ENCODE data around the gene NFATC3. TPM values are rescaled to one million over a fixed set of nuclear protein-coding genes. Genes with fewer than 3 reads are reported as not detected.

NFATC3 gene
- total RNA-seq, 1 experiment from 2014 or later = 43.9 TPM

- H3K27me3 Mint-ChIP-seq (ENCODE audit: insufficient read depth, unreplicated experiment) = no peaks in the 10 kb centered on the region
- ChIA-PET POLR2A (no interaction called here), CTCF (no interaction called here)
- H3K4me3 Mint-ChIP-seq (ENCODE audit: unreplicated experiment) = no peak overlapping the region
- H3K4me1 ChIP-seq = peaks cover 22% of the 10 kb centered on the region
- H3K4me1 Mint-ChIP-seq (ENCODE audit: low read depth, unreplicated experiment) = peaks cover 10% of the 10 kb centered on the region
- H3K4me3 ChIP-seq (ENCODE audit: low read depth, low read length) = no peak overlapping the region
- no peaks in the 10 kb centered on the region for H3K27me3 ChIP-seq (replicated peaks; ENCODE audit: control insufficient read depth, insufficient read depth, low read length)
- H3K9me3 Mint-ChIP-seq (ENCODE audit: unreplicated experiment) = no peaks in the 10 kb centered on the region
- TF ChIP-seq CTCF (IDR thresholded peaks at IDR 0.05; ENCODE audit: insufficient read depth in 1 of 2, low read depth in 1 of 2, low read length in 1 of 2, severe bottlenecking in 1 of 2, unreplicated experiment in 1 of 2) = no peak
- H3K9me3 ChIP-seq = no peaks in the 10 kb centered on the region
- intact Hi-C loops (cut with micrococcal nuclease; ENCODE audit: unreplicated experiment) = no loop called here
- DNase-seq = no peak
- peaks cover 26% of the 10 kb centered on the region for H3K36me3 Mint-ChIP-seq (ENCODE audit: insufficient read depth, unreplicated experiment)
- H3K36me3 ChIP-seq (ENCODE audit: control insufficient read depth, insufficient read depth, low read length) = peaks cover 8% of the 10 kb centered on the region
- BruUV-seq (replicated peaks) = no TSS peak
- no peak overlapping the region for H3K27ac Mint-ChIP-seq (ENCODE audit: unreplicated experiment)
Observed at GRCh38 chr16:68076560-68076959, 8.6 kb upstream of the NFATC3 start.

GRCh38 chr16:68077866-68078700 is 7.1 kb upstream of the NFATC3 start:
- ChIA-PET POLR2A (no interaction called here), CTCF (no interaction called here)
- no peak overlapping the region for H3K4me3 Mint-ChIP-seq (ENCODE audit: unreplicated experiment)
- DNase-seq = no peak
- no peak overlapping the region for H3K27ac Mint-ChIP-seq (ENCODE audit: unreplicated experiment)
- peaks cover 10% of the 10 kb centered on the region for H3K4me1 Mint-ChIP-seq (ENCODE audit: low read depth, unreplicated experiment)
- peaks cover 34% of the 10 kb centered on the region for H3K36me3 Mint-ChIP-seq (ENCODE audit: insufficient read depth, unreplicated experiment)
- no peaks in the 10 kb centered on the region for H3K9me3 Mint-ChIP-seq (ENCODE audit: unreplicated experiment)
- no peaks in the 10 kb centered on the region for H3K9me3 ChIP-seq
- H3K27me3 ChIP-seq (replicated peaks; ENCODE audit: control insufficient read depth, insufficient read depth, low read length) = no peaks in the 10 kb centered on the region
- intact Hi-C loops (cut with micrococcal nuclease; ENCODE audit: unreplicated experiment) = no loop called here
- no TSS peak for BruUV-seq (replicated peaks)
- H3K4me1 ChIP-seq = peaks cover 23% of the 10 kb centered on the region
- no peak for TF ChIP-seq CTCF (IDR thresholded peaks at IDR 0.05; ENCODE audit: insufficient read depth in 1 of 2, low read depth in 1 of 2, low read length in 1 of 2, severe bottlenecking in 1 of 2, unreplicated experiment in 1 of 2)
- H3K36me3 ChIP-seq (ENCODE audit: control insufficient read depth, insufficient read depth, low read length) = peaks cover 8% of the 10 kb centered on the region
- no peaks in the 10 kb centered on the region for H3K27me3 Mint-ChIP-seq (ENCODE audit: insufficient read depth, unreplicated experiment)
- no peak overlapping the region for H3K4me3 ChIP-seq (ENCODE audit: low read depth, low read length)

- Mint-ChIP-seq H3K27ac (ENCODE audit: unreplicated experiment) (peak overlapping the region; percentile 30), H3K4me1 (ENCODE audit: low read depth, unreplicated experiment) (peaks cover 17% of the 10 kb centered on the region), H3K27me3 (ENCODE audit: insufficient read depth, unreplicated experiment) (no peaks in the 10 kb centered on the region), H3K36me3 (ENCODE audit: insufficient read depth, unreplicated experiment) (peaks cover 28% of the 10 kb centered on the region), H3K4me3 (ENCODE audit: unreplicated experiment) (no peak overlapping the region), H3K9me3 (ENCODE audit: unreplicated experiment) (no peaks in the 10 kb centered on the region)
- Histone ChIP-seq H3K4me1 (peaks cover 30% of the 10 kb centered on the region), H3K4me3 (ENCODE audit: low read depth, low read length) (no peak overlapping the region), H3K27me3 (replicated peaks; ENCODE audit: control insufficient read depth, insufficient read depth, low read length) (no peaks in the 10 kb centered on the region), H3K36me3 (ENCODE audit: control insufficient read depth, insufficient read depth, low read length) (peaks cover 8% of the 10 kb centered on the region), H3K9me3 (no peaks in the 10 kb centered on the region)
- TF ChIP-seq CTCF (IDR thresholded peaks at IDR 0.05; ENCODE audit: insufficient read depth in 1 of 2, low read depth in 1 of 2, low read length in 1 of 2, severe bottlenecking in 1 of 2, unreplicated experiment in 1 of 2) = no peak
- ChIA-PET CTCF (no interaction called here), POLR2A (no interaction called here)
- DNase-seq = no peak
- no TSS peak for BruUV-seq (replicated peaks)
- intact Hi-C loops (cut with micrococcal nuclease; ENCODE audit: unreplicated experiment) = no loop called here
Observed at GRCh38 chr16:68078701-68079375, 6.3 kb upstream of the NFATC3 start.
